ENCODE data around the gene ITGA8.

The ITGA8 gene

DNA sequence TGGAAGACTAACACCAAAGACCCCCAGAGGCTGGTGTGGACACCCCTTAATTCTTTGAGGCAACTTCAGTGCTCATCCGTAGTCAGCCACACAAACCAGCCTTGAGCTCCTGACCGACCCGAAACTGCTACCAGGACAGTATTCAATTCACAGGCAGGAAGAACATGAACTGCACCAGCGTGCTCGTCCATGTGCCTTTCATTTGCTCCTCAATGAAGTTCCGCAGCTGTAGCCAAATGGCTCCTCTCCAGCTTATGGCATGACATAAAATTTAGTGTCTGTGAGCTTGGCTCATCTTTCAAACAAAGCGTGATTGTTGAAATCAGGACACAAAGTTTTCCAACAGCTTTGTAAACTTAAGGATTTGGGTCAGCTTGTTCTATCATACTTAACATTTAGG lies 204.5 kb downstream of the ITGA8 start:
- H3K9me3 Mint-ChIP-seq, result no peaks in the 10 kb centered on the region
- H3K27me3 Mint-ChIP-seq, result peaks cover 8% of the 10 kb centered on the region
- no peaks in the 10 kb centered on the region for H3K4me1 Mint-ChIP-seq (ENCODE audit: low read depth)
- H3K36me3 Mint-ChIP-seq (ENCODE audit: low read depth), result no peaks in the 10 kb centered on the region
- no peak overlapping the region for H3K27ac Mint-ChIP-seq
- no peak overlapping the region for H3K4me3 Mint-ChIP-seq

DNA sequence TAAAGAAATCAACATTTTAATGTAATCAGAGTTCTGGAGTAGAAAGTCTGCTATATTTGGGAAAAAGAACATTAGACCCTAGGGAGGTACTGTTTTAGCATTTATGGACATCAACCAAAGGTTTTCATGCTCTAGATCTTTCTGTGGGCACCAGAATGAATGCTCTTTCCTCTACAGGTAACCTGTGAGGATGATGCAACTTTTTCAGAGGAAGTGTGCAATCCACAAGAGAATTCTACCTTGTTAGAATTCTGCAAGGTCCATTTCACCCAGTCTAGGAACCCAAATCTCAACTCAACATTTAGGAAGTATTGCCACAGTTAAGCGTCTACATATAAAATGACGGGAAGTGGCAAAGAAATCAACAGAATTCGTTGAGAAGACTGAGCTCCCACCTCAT lies 208.8 kb downstream of the ITGA8 start:
- Mint-ChIP-seq H3K9me3 (peaks cover 3% of the 10 kb centered on the region), H3K36me3 (ENCODE audit: low read depth) (no peaks in the 10 kb centered on the region), H3K4me3 (no peak overlapping the region), H3K27ac (no peak overlapping the region), H3K27me3 (peaks cover 17% of the 10 kb centered on the region), H3K4me1 (ENCODE audit: low read depth) (no peaks in the 10 kb centered on the region)

DNA sequence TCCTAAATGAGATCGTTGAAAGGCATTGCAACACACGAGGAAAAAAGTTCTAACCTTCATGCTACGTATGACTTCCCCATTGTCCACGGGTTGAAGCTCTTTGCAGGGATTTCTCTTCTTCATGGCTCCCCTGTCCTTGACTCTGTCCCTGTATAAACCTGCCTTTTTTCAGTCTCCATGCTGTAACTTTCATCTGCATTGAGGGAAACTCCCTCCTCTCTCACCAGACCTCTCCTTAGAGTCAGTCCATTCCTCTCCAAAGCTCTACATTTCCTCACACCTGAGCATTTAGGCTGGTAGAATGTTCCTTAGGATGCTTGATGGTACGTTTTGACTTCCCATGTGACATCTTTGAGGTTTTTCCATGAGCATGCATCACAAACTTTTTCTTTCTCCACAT lies 214.4 kb downstream of the ITGA8 start:
- no peak overlapping the region for H3K4me3 Mint-ChIP-seq
- no peak overlapping the region for H3K27ac Mint-ChIP-seq
- peaks cover 3% of the 10 kb centered on the region for H3K9me3 Mint-ChIP-seq
- no peaks in the 10 kb centered on the region for H3K4me1 Mint-ChIP-seq (ENCODE audit: low read depth)
- H3K27me3 Mint-ChIP-seq, result peaks cover 37% of the 10 kb centered on the region
- H3K36me3 Mint-ChIP-seq (ENCODE audit: low read depth), result no peaks in the 10 kb centered on the region

DNA sequence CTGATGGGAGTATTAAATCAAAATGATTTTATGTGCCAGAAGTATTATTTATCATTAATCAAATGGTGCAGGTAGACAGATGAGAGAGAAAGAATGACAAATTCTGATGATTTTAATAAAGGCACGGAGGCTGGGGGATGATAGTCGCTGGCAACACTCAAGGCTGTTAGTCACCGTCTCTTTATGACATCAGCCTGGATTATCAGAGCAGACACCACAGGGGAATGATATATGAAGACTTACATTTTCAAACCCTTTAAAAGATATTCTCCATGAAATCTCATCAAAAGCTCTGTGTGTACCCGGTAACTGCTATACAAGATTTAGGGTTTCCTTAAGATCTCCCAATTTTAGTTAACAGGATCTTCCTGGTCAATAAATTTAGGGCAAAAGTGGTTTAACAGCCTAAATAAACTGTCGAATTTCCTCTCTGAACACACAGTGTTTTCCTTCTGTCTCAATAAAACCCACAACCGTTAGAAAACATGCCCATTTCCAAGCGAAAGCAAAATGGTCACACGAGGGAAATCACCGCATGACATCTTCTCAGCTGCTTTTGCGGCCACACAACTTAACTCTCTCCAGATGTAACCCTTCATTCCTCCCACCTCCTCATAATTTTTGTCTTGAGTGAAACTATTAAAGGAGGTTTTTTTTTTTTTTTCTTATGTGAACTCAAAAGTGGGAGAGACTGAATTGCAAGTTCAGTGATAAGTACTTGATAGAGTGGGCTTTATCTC lies 215.5 kb downstream of the ITGA8 start:
- no peak overlapping the region for H3K4me3 Mint-ChIP-seq
- no peak overlapping the region for H3K27ac Mint-ChIP-seq
- no peaks in the 10 kb centered on the region for H3K36me3 Mint-ChIP-seq (ENCODE audit: low read depth)
- H3K9me3 Mint-ChIP-seq, result peaks cover 3% of the 10 kb centered on the region
- peaks cover 38% of the 10 kb centered on the region for H3K27me3 Mint-ChIP-seq
- H3K4me1 Mint-ChIP-seq (ENCODE audit: low read depth), result no peaks in the 10 kb centered on the region

DNA sequence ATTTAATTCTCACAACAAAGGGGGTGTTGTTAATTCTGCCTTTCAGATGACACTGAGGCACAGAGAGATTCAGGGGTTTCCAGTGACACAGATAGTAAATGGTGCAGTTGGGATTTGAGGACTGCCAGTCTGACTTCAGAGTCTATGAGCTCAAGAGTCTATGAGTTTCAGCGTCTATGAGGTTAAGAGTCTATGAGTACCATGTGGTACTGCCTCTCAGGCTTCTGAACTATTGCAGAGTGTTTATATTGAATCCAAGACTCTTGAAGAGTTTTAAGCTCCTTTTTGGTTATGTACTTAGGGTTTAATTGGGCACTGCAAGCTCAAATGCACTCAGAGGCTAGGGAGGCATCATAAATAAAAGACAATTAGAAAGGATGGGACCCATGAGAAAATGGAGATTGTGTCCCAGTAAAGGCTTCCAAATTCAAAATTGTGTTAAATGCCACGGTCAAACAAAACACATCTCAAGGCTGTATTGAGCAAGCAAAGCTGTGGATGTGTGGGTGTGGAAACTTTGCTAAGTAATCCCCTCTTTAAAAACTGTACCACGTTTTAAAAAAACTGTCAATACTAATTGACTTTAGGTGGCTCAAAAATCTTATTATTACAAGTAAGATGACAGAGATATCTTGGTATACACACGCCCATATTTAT lies 224.7 kb downstream of the ITGA8 start:
- no peaks in the 10 kb centered on the region for H3K36me3 Mint-ChIP-seq (ENCODE audit: low read depth)
- no peaks in the 10 kb centered on the region for H3K4me1 Mint-ChIP-seq (ENCODE audit: low read depth)
- no peak overlapping the region for H3K27ac Mint-ChIP-seq
- H3K4me3 Mint-ChIP-seq, result no peak overlapping the region
- H3K27me3 Mint-ChIP-seq, result peaks cover 3% of the 10 kb centered on the region
- H3K9me3 Mint-ChIP-seq, result no peaks in the 10 kb centered on the region

DNA sequence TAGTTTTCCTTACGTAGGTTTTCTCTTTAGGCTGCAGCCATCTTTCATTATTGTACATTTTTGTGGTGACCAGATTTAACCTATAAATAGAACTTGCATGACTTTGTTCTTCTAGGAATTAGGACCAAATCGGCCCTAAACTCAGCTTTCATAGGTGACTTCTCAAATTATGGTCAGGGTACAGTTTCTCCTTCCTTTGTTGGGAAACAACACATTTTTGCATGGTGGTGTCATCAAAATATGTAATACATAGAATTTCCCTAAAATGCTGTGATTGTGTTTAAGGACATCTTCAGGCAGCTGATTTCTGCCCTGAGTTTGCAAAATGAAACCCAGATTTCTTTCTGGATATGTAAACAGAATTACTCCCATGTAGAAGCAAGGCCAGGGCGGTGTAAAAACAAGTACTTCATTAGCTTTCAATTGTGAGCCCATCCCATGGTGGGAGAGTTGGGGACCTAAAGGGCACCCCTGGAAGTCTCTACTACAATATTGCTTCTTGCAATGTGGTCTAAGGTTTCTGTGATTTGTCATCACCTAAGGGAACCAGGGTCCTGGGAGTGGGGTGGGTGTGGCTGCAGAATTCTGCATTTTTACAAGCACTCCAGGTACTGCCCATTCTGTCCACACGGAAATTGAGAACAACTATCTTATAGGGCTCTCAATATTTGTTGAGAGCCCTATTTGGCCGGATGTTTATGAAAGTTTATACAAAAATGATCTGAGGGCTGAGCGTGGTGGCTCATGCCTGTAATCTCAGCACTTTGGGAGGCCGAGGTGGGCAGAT lies 227.7 kb downstream of the ITGA8 start:
- no peaks in the 10 kb centered on the region for H3K4me1 Mint-ChIP-seq (ENCODE audit: low read depth)
- no peak overlapping the region for H3K4me3 Mint-ChIP-seq
- H3K36me3 Mint-ChIP-seq (ENCODE audit: low read depth), result no peaks in the 10 kb centered on the region
- no peak overlapping the region for H3K27ac Mint-ChIP-seq
- no peaks in the 10 kb centered on the region for H3K27me3 Mint-ChIP-seq
- H3K9me3 Mint-ChIP-seq, result no peaks in the 10 kb centered on the region

DNA sequence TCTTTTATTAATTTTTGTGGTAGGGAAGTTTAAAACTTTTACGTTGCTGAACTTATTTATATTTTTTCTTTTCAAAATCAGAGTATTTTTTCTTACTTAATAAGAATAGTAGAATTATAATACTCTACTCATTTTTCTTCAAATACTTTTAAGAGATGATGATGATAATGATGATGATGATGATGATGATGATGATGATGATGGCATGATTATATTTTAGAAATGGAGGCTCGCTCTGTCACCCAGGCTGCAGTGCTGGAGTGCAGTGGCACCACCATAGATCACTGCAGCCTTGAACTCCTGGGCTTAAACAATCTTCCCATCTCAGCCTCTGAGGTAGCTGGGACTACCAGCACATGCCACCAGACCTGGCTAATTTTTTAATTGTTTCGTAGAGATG lies 230.3 kb downstream of the ITGA8 start:
- H3K4me3 Mint-ChIP-seq, result no peak overlapping the region
- no peak overlapping the region for H3K27ac Mint-ChIP-seq
- peaks cover under 1% of the 10 kb centered on the region for H3K27me3 Mint-ChIP-seq
- H3K4me1 Mint-ChIP-seq (ENCODE audit: low read depth), result no peaks in the 10 kb centered on the region
- no peaks in the 10 kb centered on the region for H3K9me3 Mint-ChIP-seq
- no peaks in the 10 kb centered on the region for H3K36me3 Mint-ChIP-seq (ENCODE audit: low read depth)

DNA sequence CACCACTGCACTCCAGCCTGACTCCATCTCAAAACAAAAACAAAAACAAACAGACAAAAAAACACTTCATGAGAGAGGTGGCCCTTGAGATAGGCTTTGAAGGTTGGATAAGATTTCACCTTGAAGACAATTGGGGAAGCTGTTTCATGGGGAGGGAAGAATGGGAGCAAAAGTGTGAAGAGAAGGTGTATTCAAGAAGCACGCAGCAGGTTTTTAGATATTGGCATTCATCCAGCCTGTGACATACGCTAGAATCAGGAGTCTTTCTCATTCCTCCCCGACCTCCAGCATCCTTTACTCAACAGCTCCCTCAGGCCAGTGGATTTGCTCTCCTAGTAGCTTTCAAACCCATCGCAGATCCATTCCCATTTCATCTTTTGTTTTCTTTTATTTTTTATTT lies 232.3 kb downstream of the ITGA8 start:
- no peaks in the 10 kb centered on the region for H3K4me1 Mint-ChIP-seq (ENCODE audit: low read depth)
- H3K27ac Mint-ChIP-seq, result no peak overlapping the region
- no peaks in the 10 kb centered on the region for H3K9me3 Mint-ChIP-seq
- H3K36me3 Mint-ChIP-seq (ENCODE audit: low read depth), result no peaks in the 10 kb centered on the region
- H3K27me3 Mint-ChIP-seq, result peaks cover 3% of the 10 kb centered on the region
- H3K4me3 Mint-ChIP-seq, result no peak overlapping the region

DNA sequence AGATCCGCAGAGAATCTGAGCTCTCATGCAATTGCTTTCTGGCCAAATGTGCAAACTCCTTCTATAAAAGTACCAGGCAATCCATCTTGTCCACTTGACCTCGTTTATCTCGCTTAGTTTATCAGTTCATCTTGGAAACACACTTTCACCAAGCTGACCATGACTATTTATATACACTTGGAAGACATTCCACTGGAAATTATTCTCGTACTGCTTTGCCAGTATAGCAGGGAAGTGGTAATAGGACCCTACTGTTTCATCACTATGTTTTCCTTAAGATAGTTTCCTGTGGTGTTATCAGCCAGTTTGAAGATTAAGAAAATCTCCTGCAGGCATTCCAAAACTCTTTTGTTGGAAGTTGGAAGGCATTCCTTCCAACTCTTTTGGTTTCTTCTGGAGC lies 233.3 kb downstream of the ITGA8 start:
- H3K27ac Mint-ChIP-seq, result no peak overlapping the region
- H3K4me1 Mint-ChIP-seq (ENCODE audit: low read depth), result no peaks in the 10 kb centered on the region
- H3K36me3 Mint-ChIP-seq (ENCODE audit: low read depth), result no peaks in the 10 kb centered on the region
- H3K9me3 Mint-ChIP-seq, result no peaks in the 10 kb centered on the region
- no peak overlapping the region for H3K4me3 Mint-ChIP-seq
- H3K27me3 Mint-ChIP-seq, result peaks cover 3% of the 10 kb centered on the region

DNA sequence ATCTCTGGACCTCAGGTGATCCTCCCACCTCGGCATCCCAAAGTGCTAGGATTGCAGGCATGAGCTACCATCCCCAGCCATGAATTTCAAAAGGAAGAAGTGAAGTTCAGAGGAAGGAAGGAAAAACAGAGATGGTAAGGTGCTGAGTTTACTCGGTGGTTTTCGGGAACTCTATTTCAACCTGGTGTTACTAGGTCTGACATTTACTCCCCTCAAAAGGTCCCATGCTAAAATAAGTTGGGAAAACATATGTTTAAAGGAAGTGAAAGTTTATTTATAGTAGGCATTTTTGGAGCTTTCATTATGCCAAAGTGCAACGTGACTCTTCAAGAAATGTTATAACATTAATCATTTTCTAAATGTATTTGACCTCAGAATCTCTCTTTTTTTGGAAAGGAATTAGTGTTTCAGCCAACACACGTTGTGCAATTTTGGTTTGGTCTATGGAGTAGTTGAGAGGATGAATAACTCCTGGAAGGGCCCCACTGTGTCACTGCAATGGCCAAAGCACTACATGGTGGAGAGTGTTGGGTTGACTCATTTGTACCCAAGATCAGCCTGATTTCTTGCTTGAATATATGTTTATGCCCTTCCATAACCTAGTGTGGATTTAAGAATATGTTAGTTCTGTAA lies 233.9 kb downstream of the ITGA8 start:
- H3K4me3 Mint-ChIP-seq, result no peak overlapping the region
- no peak overlapping the region for H3K27ac Mint-ChIP-seq
- no peaks in the 10 kb centered on the region for H3K36me3 Mint-ChIP-seq (ENCODE audit: low read depth)
- peaks cover 3% of the 10 kb centered on the region for H3K27me3 Mint-ChIP-seq
- no peaks in the 10 kb centered on the region for H3K9me3 Mint-ChIP-seq
- H3K4me1 Mint-ChIP-seq (ENCODE audit: low read depth), result no peaks in the 10 kb centered on the region

DNA sequence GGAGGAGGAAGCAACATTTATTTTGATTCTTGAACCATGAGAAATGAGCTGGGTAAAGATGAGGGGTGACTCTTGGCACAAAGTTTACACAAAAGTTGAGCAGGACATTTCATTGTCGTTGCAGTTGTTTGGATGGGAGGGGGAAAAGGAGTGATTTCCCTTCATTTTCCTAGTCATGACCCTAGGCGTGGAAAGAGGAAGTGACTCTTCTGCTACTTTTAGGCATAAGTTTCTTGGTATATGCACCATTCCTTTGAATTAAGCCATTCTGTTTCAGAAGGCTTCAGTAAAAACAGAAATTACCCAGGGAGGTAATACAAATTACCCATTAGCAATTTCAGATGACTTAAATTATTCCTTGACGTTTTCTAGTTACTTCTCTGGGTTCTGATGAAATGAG lies 234.7 kb downstream of the ITGA8 start:
- Mint-ChIP-seq H3K9me3 (no peaks in the 10 kb centered on the region), H3K4me1 (ENCODE audit: low read depth) (no peaks in the 10 kb centered on the region), H3K27me3 (peaks cover 5% of the 10 kb centered on the region)

DNA sequence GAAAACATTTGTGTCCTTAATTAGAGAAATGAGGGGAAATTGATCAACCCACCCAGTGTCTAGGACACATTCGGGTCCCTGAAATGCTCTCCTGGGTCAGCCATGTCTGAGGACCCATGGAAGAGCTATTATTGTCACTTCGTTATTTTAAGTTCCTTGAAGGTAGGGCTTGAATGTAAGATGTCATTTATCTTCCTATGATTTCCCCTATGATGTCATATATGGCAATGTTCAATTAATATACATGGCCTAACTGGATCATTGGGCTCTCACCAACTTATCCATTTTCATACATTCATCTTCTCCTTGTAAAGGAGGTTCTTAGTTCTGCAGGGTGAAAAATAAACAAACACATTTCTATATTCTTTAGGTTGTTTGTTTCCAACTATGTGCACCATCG lies 235.6 kb downstream of the ITGA8 start:
- peaks cover 11% of the 10 kb centered on the region for H3K27me3 Mint-ChIP-seq

More for the DNA sequence above, 234.7 kb downstream of the ITGA8 start:
- H3K36me3 Mint-ChIP-seq (ENCODE audit: low read depth), result no peaks in the 10 kb centered on the region
- no peak overlapping the region for H3K4me3 Mint-ChIP-seq
- no peak overlapping the region for H3K27ac Mint-ChIP-seq

DNA sequence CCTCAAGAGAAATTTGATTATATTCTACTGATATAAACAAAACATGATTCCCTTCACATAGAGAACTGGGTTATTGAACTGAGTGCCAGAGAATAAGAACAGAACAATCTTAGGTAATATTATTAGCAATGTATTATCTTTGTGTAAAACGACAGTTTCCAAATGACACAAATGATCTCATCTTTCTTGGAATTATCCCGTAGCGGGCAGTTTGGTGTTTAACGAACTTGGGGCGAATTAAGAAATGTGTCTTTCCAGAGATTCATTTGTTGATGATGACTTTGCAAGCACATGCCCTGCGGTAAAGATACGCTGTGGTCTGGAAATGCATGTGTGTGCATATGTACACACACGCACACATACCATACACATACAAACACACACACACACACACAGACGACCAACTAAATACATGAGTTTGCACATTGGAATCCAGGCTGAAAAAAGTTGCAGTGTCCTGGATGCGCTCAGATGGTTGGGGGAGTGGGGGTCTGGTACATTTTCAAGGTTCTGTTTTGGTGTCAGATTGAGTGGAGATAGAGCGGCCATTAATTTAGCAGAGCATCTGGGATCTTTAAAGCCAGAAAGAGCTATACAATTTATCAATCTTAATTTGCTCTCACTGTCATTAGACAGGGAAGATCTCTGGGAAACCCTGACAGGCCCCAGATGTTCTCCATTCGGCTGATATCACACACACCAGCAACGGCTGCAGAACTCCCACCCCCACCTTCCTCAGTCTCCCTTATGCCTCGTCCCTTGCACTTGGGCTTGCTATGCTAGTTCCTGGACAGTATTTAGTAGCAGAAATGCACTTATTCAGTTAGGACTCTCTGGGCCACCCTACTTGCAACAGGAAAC lies 236.3 kb downstream of the ITGA8 start:
- no peak overlapping the region for H3K4me3 Mint-ChIP-seq
- H3K9me3 Mint-ChIP-seq, result no peaks in the 10 kb centered on the region
- peaks cover 17% of the 10 kb centered on the region for H3K27me3 Mint-ChIP-seq
- H3K4me1 Mint-ChIP-seq (ENCODE audit: low read depth), result no peaks in the 10 kb centered on the region
- no peaks in the 10 kb centered on the region for H3K36me3 Mint-ChIP-seq (ENCODE audit: low read depth)
- no peak overlapping the region for H3K27ac Mint-ChIP-seq

More for the DNA sequence above, 235.6 kb downstream of the ITGA8 start:
- Mint-ChIP-seq H3K27ac (no peak overlapping the region), H3K4me3 (no peak overlapping the region), H3K9me3 (no peaks in the 10 kb centered on the region), H3K36me3 (ENCODE audit: low read depth) (no peaks in the 10 kb centered on the region), H3K4me1 (ENCODE audit: low read depth) (no peaks in the 10 kb centered on the region)

DNA sequence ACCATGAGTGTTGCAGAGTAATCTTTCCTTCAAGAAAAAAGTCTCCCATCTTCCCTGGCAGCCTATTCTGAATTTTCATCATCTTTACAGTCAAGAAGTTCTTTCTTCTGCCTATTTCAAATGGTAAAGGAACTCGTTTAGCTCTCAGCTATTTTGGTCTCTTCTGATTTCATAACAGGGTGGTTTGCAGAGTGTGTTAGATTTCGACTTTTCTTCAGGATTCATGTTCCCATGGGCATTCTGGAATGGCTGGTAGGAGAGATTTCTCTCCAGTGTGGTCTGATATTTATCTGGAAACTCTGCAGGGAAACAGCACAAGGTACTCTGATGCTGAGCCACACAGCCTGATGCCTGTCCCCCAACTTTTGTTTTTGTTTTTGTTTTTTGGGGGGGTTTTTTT lies 237.6 kb downstream of the ITGA8 start:
- Mint-ChIP-seq H3K9me3 (no peaks in the 10 kb centered on the region), H3K27ac (no peak overlapping the region), H3K4me3 (no peak overlapping the region), H3K4me1 (ENCODE audit: low read depth) (no peaks in the 10 kb centered on the region), H3K27me3 (peaks cover 23% of the 10 kb centered on the region), H3K36me3 (ENCODE audit: low read depth) (no peaks in the 10 kb centered on the region)

Measured in stimulated activated naive CD8-positive, alpha-beta T cell treated with anti-CD3 and anti-CD28 coated beads, Interleukin-15, Interleukin-2, amounts not matched to agents 100 ng/mL and 50 ng/mL, for 24 hours (primary cell).